ENCODE results near the gene XPO1. TPM values are rescaled to one million over a fixed set of nuclear protein-coding genes. Genes with fewer than 3 reads are reported as not detected.
A peak's percentile ranks its signal among the peaks of the same experiment; 100 is the strongest.
"Not testable (repeated sequence)": the region's sequence is repeated elsewhere in the genome, so short reads cannot be mapped to it uniquely, and the experiment has no call there.

The XPO1 gene, protein sequence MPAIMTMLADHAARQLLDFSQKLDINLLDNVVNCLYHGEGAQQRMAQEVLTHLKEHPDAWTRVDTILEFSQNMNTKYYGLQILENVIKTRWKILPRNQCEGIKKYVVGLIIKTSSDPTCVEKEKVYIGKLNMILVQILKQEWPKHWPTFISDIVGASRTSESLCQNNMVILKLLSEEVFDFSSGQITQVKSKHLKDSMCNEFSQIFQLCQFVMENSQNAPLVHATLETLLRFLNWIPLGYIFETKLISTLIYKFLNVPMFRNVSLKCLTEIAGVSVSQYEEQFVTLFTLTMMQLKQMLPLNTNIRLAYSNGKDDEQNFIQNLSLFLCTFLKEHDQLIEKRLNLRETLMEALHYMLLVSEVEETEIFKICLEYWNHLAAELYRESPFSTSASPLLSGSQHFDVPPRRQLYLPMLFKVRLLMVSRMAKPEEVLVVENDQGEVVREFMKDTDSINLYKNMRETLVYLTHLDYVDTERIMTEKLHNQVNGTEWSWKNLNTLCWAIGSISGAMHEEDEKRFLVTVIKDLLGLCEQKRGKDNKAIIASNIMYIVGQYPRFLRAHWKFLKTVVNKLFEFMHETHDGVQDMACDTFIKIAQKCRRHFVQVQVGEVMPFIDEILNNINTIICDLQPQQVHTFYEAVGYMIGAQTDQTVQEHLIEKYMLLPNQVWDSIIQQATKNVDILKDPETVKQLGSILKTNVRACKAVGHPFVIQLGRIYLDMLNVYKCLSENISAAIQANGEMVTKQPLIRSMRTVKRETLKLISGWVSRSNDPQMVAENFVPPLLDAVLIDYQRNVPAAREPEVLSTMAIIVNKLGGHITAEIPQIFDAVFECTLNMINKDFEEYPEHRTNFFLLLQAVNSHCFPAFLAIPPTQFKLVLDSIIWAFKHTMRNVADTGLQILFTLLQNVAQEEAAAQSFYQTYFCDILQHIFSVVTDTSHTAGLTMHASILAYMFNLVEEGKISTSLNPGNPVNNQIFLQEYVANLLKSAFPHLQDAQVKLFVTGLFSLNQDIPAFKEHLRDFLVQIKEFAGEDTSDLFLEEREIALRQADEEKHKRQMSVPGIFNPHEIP (N-terminal part only)
- total RNA-seq (100 to 1,000 TPM; 139 to 146 TPM), polyA plus RNA-seq (ENCODE audit: insufficient read length in 6 of 6) (100 to 1,000 TPM; 275 to 349 (median 286) TPM)
- long read RNA-seq, donor 1, full-length matches to known transcripts: 22 of 97 reads
- long read RNA-seq, donor 1, partial matches to known transcripts: 75 of 97 reads
- long read RNA-seq, donor 1, other reads (novel, unspliced or antisense): 0 of 97 reads
- long read RNA-seq, donor 2, full-length matches to known transcripts: 19 of 96 reads
- long read RNA-seq, donor 2, partial matches to known transcripts: 77 of 96 reads
- long read RNA-seq, donor 2, other reads (novel, unspliced or antisense): 0 of 96 reads
- long read RNA-seq, donor 3, full-length matches to known transcripts: 13 of 19 reads
- long read RNA-seq, donor 3, partial matches to known transcripts: 6 of 19 reads
- long read RNA-seq, donor 3, other reads (novel, unspliced or antisense): 0 of 19 reads
- long read RNA-seq, donor 4: 0 reads
- long read RNA-seq, donor 5, full-length matches to known transcripts: 13 of 42 reads
- long read RNA-seq, donor 5, partial matches to known transcripts: 29 of 42 reads
- long read RNA-seq, donor 5, other reads (novel, unspliced or antisense): 0 of 42 reads
- long read RNA-seq, donor 6, full-length matches to known transcripts: 18 of 29 reads
- long read RNA-seq, donor 6, partial matches to known transcripts: 11 of 29 reads
- long read RNA-seq, donor 6, other reads (novel, unspliced or antisense): 0 of 29 reads
- long read RNA-seq, donor 7, full-length matches to known transcripts: 11 of 11 reads
- long read RNA-seq, donor 7, partial matches to known transcripts: 0 of 11 reads
- long read RNA-seq, donor 7, other reads (novel, unspliced or antisense): 0 of 11 reads
- long read RNA-seq, donor 8, full-length matches to known transcripts: 13 of 22 reads
- long read RNA-seq, donor 8, partial matches to known transcripts: 9 of 22 reads
- long read RNA-seq, donor 8, other reads (novel, unspliced or antisense): 0 of 22 reads
- long read RNA-seq, donor 9: 0 reads
- long read RNA-seq, donor 10: 0 reads
- long read RNA-seq, donor 11, full-length matches to known transcripts: 11 of 39 reads
- long read RNA-seq, donor 11, partial matches to known transcripts: 28 of 39 reads
- long read RNA-seq, donor 11, other reads (novel, unspliced or antisense): 0 of 39 reads
- long read RNA-seq, donor 12, full-length matches to known transcripts: 11 of 39 reads
- long read RNA-seq, donor 12, partial matches to known transcripts: 28 of 39 reads
- long read RNA-seq, donor 12, other reads (novel, unspliced or antisense): 0 of 39 reads

DNA sequence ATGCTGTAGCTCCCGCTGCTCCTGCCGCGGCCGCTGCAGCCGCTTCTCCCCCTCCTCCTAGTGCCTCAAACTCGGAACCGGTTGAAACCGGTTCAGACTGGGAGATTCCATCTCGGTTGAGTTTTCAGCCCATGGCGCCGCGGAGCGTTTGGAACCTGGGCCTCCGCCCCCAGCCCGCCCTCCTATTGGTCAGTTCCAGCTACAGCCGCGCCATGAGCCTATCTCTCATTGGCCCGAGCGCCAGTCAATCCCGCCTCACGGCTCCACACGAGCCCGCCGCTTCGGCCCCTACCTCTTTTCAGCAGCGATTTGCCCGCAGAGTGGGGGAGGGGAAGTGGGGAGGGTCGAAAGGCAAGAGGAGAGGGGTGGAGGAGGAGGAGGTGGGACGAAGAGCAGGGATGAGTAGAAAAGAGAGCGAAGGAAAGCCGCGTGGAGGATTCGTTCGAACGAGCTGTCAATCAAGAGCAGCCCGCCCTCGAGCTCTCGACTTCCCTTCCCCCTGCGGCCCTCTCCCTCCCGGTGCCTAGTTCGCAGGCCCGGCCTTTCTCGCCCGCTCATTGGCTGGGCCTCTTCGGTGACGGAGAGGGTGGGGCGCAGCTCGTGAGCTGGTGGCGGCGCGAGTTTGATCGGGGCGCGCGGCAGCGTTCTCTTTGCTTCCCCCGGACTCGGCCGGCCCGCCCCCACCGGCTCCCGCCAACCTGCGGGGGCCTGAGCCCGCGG, at the start of gene XPO1:
Gene XPO1 (minus strand): TSS at position 157 of the 720 bp plus-strand sequence. CDS start 4,459 bp downstream, outside the sequence.
- H3K27ac ChIP-seq: peak within 1 kb of the TSS; percentile 94 to 98
- DNase-seq (peak; percentile 99 to 100 (median 100)), ATAC-seq (peak; percentile 90)
- peaks cover 19 to 38% of the 10 kb centered on the region in 2 donors for H3K4me1 ChIP-seq
- H3K9me3 ChIP-seq: no peaks in the 10 kb centered on the region
- peak within 1 kb of the TSS; percentile 51 to 79 for H3K4me3 ChIP-seq
- H3K36me3 ChIP-seq: no peaks in the 10 kb centered on the region
- H3K27me3 ChIP-seq: no peaks in the 10 kb centered on the region
- TF ChIP-seq, protein P1, sequence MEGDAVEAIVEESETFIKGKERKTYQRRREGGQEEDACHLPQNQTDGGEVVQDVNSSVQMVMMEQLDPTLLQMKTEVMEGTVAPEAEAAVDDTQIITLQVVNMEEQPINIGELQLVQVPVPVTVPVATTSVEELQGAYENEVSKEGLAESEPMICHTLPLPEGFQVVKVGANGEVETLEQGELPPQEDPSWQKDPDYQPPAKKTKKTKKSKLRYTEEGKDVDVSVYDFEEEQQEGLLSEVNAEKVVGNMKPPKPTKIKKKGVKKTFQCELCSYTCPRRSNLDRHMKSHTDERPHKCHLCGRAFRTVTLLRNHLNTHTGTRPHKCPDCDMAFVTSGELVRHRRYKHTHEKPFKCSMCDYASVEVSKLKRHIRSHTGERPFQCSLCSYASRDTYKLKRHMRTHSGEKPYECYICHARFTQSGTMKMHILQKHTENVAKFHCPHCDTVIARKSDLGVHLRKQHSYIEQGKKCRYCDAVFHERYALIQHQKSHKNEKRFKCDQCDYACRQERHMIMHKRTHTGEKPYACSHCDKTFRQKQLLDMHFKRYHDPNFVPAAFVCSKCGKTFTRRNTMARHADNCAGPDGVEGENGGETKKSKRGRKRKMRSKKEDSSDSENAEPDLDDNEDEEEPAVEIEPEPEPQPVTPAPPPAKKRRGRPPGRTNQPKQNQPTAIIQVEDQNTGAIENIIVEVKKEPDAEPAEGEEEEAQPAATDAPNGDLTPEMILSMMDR (IDR thresholded peaks at IDR 0.05): no peak
- intact Hi-C loops (cut with DNase I): no loop called here

DNA sequence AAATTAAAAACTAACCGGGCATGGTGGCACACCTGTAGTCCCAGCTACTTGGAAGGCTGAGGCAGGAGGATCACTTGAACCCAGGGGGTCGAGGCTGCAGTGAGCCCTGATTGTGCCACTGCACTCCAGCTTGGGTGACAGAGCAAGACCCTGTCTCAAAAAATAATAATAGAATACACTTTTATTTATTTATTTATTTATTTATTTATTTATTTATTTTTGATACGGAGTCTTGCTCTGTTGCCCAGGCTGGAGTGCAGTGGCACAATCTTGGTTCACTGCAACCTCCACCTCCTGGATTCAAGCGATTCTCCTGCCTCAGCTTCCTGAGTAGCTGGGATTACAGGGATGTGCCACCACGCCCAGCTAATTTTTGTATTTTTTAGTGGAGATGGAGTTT, 48.8 kb upstream of the XPO1 start:
- H3K27ac ChIP-seq, ATAC-seq: not testable (repeated sequence)

DNA sequence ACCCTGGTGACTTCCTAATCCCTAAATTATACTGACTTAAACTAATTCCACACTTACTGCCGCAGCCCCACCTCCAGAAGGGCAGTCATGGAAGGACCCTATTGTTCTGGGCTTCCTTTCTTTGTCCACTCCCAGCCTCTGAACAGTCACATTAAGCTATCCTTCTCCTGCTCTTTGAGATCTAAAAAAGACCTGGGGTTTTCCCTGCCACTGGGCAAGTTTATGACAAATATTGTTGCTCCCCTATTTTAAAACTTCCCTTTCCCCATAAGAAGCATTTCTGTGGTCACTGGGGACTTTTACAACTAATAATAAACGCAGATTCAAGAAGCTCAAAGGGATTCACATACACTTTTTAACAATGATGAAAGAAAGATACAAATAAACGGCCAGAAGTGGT, 47.2 kb upstream of the XPO1 start:
- intact Hi-C loops (cut with DNase I): no loop called here
- Histone ChIP-seq H3K27ac (no peak overlapping the region), H3K4me3 (no peak overlapping the region), H3K36me3 (no peaks in the 10 kb centered on the region), H3K4me1 (no peaks in the 10 kb centered on the region), H3K9me3 (no peaks in the 10 kb centered on the region), H3K27me3 (no peaks in the 10 kb centered on the region)
- TF ChIP-seq, protein P1 (IDR thresholded peaks at IDR 0.05): no peak
- ATAC-seq (no peak), DNase-seq (no peak)

More for the DNA sequence above, 48.8 kb upstream of the XPO1 start:
- H3K4me3 ChIP-seq; H3K36me3 ChIP-seq; intact Hi-C loops (cut with DNase I); H3K9me3 ChIP-seq; H3K27me3 ChIP-seq; DNase-seq; H3K4me1 ChIP-seq: not testable (repeated sequence)

DNA sequence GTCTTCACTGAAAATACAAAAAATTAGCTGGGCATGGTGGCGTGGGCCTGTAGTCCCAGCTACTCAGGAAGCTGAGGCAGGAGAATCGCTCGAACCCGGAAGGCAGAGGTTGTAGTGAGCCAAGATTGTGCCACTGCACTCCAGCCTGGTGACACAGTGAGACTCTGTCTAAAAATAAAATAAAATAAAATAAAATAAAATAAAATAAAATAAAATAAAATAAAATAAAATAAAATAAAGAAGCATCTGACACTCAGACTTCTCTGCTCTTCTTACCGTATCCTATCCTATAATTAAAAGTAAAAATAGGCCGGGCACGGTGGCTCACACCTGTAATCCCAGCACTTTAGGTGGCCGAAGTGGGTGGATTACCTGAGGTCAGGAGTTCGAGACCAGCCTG, 46.2 kb upstream of the XPO1 start:
- ATAC-seq; DNase-seq; H3K36me3 ChIP-seq; H3K27me3 ChIP-seq; intact Hi-C loops (cut with DNase I); H3K4me1 ChIP-seq; H3K4me3 ChIP-seq; H3K27ac ChIP-seq; H3K9me3 ChIP-seq: not testable (repeated sequence)
